T-helper 17 cell (primary cell): ENCODE data around the gene RNLS. TPM values are rescaled to one million over a fixed set of nuclear protein-coding genes. Genes with fewer than 3 reads are reported as not detected.

ENCODE experiments used
- ATAC-seq: fragments of 150-1000 bp; cut with Tn5 transposase; 2 replicates; pipeline ENCODE4 v1.10.0; 2021; ENCODE audit warnings: mild to moderate bottlenecking, moderate library complexity
- DNase-seq, 3 donors: peaks; one replicate each; pipeline versions ENCODE4 v3.0.0 to v3.0.0-alpha.2; 2020 to 2021
- H3K9me3 ChIP-seq: one replicate; pipeline ENCODE4 v1.7.0; 2013; ENCODE audit warnings: low read length, mild to moderate bottlenecking; ENCODE audit not compliant: control insufficient read depth, poor library complexity, severe bottlenecking
- H3K27ac Mint-ChIP-seq: one replicate; pipeline ENCODE4 v1.8.0; 2022; ENCODE audit warnings: mild to moderate bottlenecking, moderate library complexity, mixed read lengths
- H3K27me3 Mint-ChIP-seq: one replicate; pipeline ENCODE4 v1.8.0; 2022; ENCODE audit warnings: mixed read lengths
- H3K36me3 Mint-ChIP-seq: one replicate; pipeline ENCODE4 v1.8.0; 2022; ENCODE audit warnings: low read depth, mixed read lengths
- H3K4me1 Mint-ChIP-seq: one replicate; pipeline ENCODE4 v1.8.0; 2022; ENCODE audit warnings: mild to moderate bottlenecking, mixed read lengths
- H3K4me3 Mint-ChIP-seq: one replicate; pipeline ENCODE4 v1.8.0; 2022; ENCODE audit warnings: mild to moderate bottlenecking, moderate library complexity, mixed read lengths
- total RNA-seq, 4 donors: library from RNA in 2 of 4; stranded (reverse) in 2 of 4; gene quantifications; one replicate each; pipeline ENCODE4 v1.2.3 and lab custom pipeline; 2022 to 2026

The RNLS gene
- total RNA-seq, 2 donors from 2014 or later, result 1.8 to 4.6 TPM

DNA sequence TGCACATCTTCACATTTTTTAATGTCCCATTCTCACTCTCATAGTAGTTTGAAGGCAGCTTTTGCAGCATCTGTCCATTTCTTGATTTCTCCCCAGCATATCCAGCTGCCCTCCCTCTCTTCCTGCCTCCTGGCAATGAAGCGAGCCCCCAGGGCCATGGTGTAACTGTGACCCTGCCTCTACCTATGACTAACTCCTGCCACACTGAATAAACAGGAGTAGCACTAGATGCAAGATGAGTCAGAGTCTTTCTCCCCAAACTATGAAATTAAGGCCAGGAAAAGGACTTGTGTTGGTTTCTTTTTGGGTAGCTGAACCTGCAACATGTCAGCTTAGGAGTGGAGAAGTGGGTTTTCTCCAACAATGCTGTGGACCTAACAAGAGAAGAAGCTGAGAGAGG lies 329.0 kb downstream of the RNLS start:
- Mint-ChIP-seq H3K4me1 (peaks cover 8% of the 10 kb centered on the region), H3K27ac (no peak overlapping the region), H3K27me3 (no peaks in the 10 kb centered on the region), H3K4me3 (no peak overlapping the region), H3K36me3 (no peaks in the 10 kb centered on the region)
- DNase-seq (no peak), ATAC-seq (no peak)
- no peaks in the 10 kb centered on the region for H3K9me3 ChIP-seq

DNA sequence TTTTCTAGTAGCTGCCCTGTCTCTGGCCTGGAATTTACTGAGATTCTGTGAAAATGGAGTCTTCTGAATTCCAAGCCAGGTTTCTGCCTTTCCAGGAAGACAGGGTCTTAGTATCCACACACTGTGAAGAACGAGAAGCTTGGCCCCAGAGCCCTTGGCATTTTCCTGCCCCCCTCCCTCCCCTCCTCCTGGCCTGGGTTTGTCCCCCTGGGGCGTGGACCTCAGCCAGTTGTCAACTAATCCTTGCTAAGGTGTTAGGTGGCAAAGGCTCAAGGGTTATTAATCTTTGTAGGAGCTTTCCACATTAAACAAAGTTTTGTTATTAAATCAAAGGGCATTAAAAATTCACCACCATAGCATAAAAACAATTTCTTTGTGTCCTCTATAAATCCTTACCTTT lies 329.5 kb downstream of the RNLS start:
- no peaks in the 10 kb centered on the region for H3K9me3 ChIP-seq
- H3K4me3 Mint-ChIP-seq, result no peak overlapping the region
- H3K36me3 Mint-ChIP-seq, result no peaks in the 10 kb centered on the region
- DNase-seq (no peak), ATAC-seq (no peak)
- H3K4me1 Mint-ChIP-seq, result peaks cover 8% of the 10 kb centered on the region
- H3K27me3 Mint-ChIP-seq, result no peaks in the 10 kb centered on the region
- no peak overlapping the region for H3K27ac Mint-ChIP-seq

DNA sequence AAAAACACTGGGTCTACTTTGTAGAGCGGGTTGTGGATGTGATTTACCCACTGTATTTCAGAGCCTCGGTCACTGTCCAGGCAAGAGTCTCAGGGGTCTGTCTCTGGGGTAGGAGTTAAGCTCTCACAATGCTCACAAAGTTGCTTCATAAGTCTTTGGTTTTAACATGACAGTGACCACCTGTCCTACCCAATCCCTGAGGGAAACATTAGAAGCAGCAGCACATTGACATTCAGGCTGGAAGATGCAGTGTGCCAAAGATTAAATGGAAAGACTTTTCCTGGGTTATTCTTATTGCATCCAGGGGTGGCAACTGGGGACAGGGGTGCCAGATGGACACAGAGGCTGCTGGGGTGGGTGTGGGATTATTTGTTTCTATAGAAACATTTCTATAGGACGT lies 330.0 kb downstream of the RNLS start:
- H3K4me1 Mint-ChIP-seq, result peaks cover 8% of the 10 kb centered on the region
- H3K4me3 Mint-ChIP-seq, result no peak overlapping the region
- H3K36me3 Mint-ChIP-seq, result no peaks in the 10 kb centered on the region
- no peaks in the 10 kb centered on the region for H3K27me3 Mint-ChIP-seq
- no peak overlapping the region for H3K27ac Mint-ChIP-seq
- ATAC-seq (no peak), DNase-seq (no peak)
- H3K9me3 ChIP-seq, result no peaks in the 10 kb centered on the region

DNA sequence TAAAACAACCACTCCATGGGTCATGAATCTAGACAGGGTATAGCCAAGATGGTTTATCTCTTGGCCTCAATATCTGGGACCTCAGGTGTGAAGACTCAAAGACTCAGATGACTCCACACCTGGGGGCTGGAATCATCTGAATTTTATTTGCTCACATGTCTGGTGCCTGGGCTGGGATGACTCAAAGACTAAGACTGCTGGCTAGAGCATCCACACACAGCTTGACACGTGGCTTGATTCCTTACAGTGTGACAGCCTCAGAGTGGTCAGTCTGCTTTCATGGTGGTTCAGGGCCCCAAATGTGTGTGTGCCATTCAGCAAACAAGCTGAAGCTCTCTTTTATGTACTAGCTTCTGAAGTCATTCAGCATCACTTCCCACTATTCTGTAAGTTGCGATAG lies 333.7 kb downstream of the RNLS start:
- Mint-ChIP-seq H3K4me1 (peaks cover 16% of the 10 kb centered on the region), H3K27me3 (no peaks in the 10 kb centered on the region), H3K36me3 (no peaks in the 10 kb centered on the region), H3K27ac (no peak overlapping the region), H3K4me3 (no peak overlapping the region)
- no peak for DNase-seq
- H3K9me3 ChIP-seq, result no peaks in the 10 kb centered on the region
- ATAC-seq, result no peak

DNA sequence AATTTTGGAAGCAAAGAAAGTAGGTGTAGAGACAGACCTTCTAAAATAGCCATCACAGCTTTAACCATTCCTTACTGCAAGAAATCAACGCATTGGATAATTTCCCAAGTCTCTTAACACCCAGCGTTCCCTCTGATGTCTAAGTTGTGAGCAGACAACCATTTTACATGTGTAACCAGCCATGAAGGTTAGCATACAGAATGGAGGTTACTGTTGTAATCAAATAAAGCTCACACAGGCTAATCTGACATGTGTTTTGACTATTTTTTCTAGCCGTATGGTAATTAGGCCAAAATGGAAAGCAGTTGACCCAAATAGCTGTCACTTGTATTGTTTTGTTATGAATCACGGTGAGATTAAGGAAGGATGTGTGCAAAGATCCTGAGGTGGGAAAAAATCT lies 336.4 kb downstream of the RNLS start:
- DNase-seq, result no peak
- H3K27ac Mint-ChIP-seq, result no peak overlapping the region
- ATAC-seq, result no peak
- no peaks in the 10 kb centered on the region for H3K27me3 Mint-ChIP-seq
- no peak overlapping the region for H3K4me3 Mint-ChIP-seq
- H3K36me3 Mint-ChIP-seq, result peaks cover 2% of the 10 kb centered on the region
- peaks cover 7% of the 10 kb centered on the region for H3K4me1 Mint-ChIP-seq
- H3K9me3 ChIP-seq, result no peaks in the 10 kb centered on the region

DNA sequence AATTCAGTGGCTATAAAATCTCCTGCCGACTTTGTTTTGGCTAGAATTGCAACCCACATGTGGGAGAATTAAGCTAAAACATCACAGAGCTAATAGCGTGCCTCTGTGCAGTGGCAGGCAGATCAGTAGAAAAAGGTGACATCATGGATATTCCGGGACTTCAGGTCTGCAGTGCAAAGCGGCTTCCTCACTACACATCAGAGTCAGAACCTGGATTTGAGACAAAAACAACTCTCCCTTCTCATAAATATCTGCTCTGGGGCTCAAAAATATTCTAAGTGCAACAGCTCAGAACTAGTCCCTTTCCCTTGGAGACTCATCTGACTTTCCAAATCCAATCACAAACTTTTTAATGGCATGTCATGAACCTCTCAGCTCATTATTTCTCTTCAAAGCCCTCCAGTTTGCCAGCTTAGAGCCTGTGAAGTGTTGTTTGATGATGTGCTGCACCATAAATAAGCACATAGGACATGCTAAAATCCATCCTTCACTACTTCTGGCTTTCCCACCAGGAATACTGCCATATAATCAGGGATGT lies 337.1 kb downstream of the RNLS start:
- H3K27me3 Mint-ChIP-seq, result no peaks in the 10 kb centered on the region
- H3K27ac Mint-ChIP-seq, result no peak overlapping the region
- no peak for DNase-seq
- H3K4me1 Mint-ChIP-seq, result peaks cover 7% of the 10 kb centered on the region
- H3K4me3 Mint-ChIP-seq, result no peak overlapping the region
- H3K9me3 ChIP-seq, result no peaks in the 10 kb centered on the region
- peaks cover 4% of the 10 kb centered on the region for H3K36me3 Mint-ChIP-seq
- no peak for ATAC-seq

DNA sequence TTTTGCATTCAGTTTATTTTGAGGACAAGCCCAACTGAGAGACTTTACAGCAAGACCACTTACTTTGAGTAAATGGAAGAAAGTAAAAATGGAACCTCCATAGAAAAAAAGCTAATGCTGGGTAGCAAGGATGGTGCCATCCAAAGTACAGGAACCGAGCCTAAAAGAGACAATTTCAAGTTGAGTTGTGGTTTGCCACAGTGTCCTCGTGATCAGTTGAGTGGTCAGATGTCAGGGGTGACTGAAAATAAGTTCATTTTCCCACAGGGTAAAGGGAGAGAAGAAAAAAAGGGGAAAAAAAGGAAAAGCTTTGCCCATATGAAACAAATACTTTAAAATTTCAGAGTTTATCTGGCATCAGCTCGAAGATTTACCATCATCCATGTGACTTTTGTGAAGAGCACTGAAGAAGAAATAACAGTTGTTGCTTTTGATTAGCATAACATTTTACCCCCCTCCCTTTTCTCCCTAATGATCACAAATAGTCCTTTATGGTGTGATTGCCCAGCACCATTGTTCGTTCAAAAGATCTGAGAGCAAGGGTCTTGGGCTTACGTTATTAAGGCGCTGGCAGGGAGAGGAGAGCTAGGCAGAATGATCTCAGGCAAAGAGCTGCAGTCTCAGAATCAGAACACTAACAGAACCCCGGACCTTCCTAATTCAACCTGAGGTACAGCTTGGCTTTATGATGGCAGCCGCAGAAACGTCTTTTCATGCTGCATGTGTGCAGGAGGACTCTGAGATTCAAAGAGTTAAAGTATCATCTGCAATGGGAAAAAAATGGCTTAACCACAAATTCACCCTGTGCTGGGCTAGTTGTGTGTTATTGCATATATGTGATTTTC lies 338.1 kb downstream of the RNLS start:
- no peaks in the 10 kb centered on the region for H3K9me3 ChIP-seq
- DNase-seq, result no peak
- H3K4me3 Mint-ChIP-seq, result no peak overlapping the region
- H3K27me3 Mint-ChIP-seq, result no peaks in the 10 kb centered on the region
- peaks cover 7% of the 10 kb centered on the region for H3K36me3 Mint-ChIP-seq
- no peak overlapping the region for H3K27ac Mint-ChIP-seq
- no peak for ATAC-seq
- H3K4me1 Mint-ChIP-seq, result peaks cover 7% of the 10 kb centered on the region

DNA sequence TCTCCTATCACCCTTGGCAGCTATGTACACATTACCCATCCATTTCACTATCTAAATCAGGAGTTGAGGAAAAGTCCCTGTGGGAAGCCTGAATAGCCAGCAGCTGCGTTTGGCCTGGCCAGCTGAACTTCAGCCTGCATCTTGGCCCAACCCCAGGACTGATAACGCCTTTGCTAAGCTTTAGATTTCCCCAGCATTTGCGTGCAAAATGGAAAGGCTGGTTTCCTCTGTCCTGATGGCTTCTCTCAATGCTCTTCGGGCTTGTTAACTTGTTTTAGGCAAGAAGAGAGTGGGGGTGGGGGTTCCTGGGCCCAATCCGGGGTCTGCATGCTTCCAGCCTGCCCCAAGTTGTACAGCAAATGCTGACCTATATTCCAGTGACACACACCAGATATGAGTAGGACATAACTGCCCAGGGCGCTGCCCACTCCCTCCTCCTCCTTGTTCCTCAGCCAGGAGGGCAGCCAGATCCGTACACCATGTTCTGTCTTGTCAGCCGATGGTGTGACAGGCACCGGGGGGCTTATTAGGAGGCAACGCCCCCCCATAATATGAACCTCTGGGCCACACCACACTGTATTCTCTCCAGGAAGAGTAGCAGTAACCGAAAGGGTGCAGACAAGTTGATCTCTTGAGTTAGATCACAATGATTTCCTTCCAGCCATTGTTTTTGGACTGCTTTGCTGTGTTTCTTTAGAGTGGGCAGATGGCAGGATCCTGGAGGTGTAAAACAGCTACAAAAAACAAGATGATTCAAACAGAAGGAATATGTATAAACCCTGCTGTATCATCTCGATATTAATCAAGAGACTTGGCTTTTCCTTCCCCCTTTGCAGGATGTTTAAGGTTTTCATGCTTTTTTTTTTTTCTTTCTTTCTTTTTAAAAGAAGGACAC lies 339.0 kb downstream of the RNLS start:
- DNase-seq, result no peak
- no peaks in the 10 kb centered on the region for H3K27me3 Mint-ChIP-seq
- peaks cover 7% of the 10 kb centered on the region for H3K36me3 Mint-ChIP-seq
- no peak for ATAC-seq
- H3K27ac Mint-ChIP-seq, result no peak overlapping the region
- peaks cover 7% of the 10 kb centered on the region for H3K4me1 Mint-ChIP-seq
- H3K9me3 ChIP-seq, result no peaks in the 10 kb centered on the region
- H3K4me3 Mint-ChIP-seq, result no peak overlapping the region

DNA sequence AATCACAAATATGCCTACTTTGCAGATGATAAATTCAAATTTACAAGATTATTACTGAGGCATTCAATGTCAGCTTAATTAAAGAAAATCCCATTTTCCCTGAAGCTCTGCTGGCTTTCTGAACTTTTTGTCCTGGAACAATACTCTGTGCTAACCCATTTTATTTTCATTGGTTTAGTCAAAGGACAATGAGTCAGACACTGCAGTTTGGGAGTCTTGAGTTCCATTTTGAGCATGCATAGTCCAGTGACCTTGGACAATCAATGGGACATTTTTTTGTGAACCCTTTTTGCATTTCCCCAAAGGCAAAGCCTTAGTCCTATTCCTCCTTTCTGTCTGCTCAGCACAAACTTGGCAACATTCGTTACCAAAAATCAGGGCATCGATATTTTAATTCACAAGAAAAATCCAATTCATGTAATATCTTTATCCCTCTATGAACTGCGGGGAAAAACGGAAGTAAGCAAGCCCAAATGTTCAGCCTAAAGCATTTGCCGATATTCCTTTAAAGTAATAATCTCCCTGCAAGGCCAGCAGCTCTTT lies 339.8 kb downstream of the RNLS start:
- H3K27me3 Mint-ChIP-seq, result no peaks in the 10 kb centered on the region
- DNase-seq, result no peak

DNA sequence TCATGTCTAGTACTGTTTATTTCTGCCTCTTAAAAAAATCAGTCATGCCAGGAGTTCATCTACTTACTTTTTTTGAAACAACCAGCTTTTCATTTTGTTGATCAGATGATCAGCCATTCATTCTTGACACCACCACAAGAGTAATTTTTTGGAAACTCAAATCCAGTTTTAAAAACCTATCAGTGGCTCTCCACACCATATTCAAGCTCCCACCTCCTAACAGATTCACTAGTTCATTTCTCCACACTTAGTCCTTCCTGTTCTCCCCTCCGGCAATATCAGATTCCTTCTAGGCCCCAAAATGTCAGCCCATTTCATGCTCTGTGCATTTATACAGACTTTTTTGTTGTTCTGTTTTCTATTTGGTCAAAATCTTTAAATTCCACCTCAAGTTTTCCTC lies 341.6 kb downstream of the RNLS start:
- Mint-ChIP-seq H3K4me1 (peaks cover 2% of the 10 kb centered on the region), H3K27me3 (no peaks in the 10 kb centered on the region), H3K27ac (no peak overlapping the region), H3K36me3 (peaks cover 7% of the 10 kb centered on the region), H3K4me3 (no peak overlapping the region)
- no peaks in the 10 kb centered on the region for H3K9me3 ChIP-seq
- ATAC-seq (no peak), DNase-seq (no peak)

More for the DNA sequence above, 339.8 kb downstream of the RNLS start:
- H3K9me3 ChIP-seq, result no peaks in the 10 kb centered on the region
- no peak overlapping the region for H3K27ac Mint-ChIP-seq
- no peak overlapping the region for H3K4me3 Mint-ChIP-seq
- H3K36me3 Mint-ChIP-seq, result peaks cover 7% of the 10 kb centered on the region
- no peak for ATAC-seq
- peaks cover 7% of the 10 kb centered on the region for H3K4me1 Mint-ChIP-seq

DNA sequence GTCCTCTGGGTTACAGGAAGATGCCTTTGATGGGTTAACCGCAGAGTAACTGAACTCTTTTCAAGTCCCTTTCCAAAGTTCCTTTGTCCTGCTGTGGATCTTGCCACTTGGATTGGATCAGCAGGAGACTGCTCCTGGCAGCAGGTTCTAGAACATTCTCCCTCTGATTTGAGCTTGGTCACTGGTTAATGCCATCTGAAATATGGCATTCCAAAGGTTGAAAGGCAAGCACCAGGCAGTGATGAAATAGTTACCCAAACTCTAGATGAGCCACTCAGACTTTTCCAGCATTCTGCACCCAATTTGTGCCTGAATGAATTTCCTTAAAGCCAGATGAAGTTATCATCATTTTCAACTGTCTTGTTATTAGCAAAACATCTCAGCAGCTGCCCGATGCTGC lies 343.9 kb downstream of the RNLS start:
- Mint-ChIP-seq H3K27ac (no peak overlapping the region), H3K36me3 (peaks cover 7% of the 10 kb centered on the region), H3K27me3 (no peaks in the 10 kb centered on the region), H3K4me1 (no peaks in the 10 kb centered on the region), H3K4me3 (no peak overlapping the region)
- DNase-seq, result no peak
- no peak for ATAC-seq
- no peaks in the 10 kb centered on the region for H3K9me3 ChIP-seq

DNA sequence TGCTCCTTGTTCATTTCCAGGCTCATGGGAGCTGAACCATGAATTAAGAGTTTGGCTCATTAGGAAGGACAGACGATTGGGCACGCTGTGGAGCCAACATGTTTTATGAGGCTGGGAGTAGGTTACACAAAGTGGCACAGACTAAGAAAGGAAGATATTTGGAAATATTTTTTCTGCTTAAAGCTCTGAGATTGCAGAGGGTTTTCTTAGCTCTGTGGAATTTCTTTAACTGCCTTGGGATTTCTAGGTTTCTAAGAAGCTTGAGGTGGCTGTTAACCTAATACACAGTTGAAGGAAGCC lies 344.6 kb downstream of the RNLS start:
- DNase-seq (no peak), ATAC-seq (no peak)
- Mint-ChIP-seq H3K4me1 (no peaks in the 10 kb centered on the region), H3K27me3 (no peaks in the 10 kb centered on the region), H3K4me3 (no peak overlapping the region), H3K27ac (no peak overlapping the region), H3K36me3 (peaks cover 7% of the 10 kb centered on the region)
- no peaks in the 10 kb centered on the region for H3K9me3 ChIP-seq

DNA sequence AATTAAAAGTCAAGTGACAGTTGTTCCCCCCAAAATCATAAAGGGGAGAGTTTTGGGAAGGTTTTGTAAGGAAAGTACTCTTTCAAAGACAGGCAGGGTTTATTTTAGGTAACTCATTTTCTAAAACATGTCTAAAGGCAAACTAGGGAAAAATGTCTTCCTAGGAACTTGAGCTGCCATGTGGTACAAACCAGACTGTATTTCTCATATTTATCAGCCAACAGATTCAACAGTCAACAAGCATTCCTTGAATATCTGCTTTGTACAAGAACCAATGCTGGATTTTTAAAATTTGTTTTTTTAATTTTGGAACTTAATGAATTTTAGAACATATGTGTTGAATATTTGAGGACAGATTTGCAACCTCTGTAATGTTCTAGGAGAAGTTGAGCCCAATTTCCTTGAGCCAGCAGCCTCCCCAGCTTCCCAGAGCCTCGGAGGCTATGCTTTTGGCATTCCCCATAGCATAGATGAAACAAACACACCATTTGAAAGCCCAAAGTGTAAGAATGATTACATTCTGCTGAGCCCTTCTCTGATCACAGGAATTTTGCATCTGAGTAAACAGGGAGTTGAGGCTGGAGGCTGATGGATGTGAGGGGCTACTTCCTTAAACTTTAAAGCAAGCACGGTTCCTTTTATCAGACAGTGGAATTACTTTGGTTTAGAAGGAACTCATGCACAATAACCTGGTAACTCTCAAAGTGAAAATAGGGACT lies 345.1 kb downstream of the RNLS start:
- Mint-ChIP-seq H3K27ac (no peak overlapping the region), H3K27me3 (no peaks in the 10 kb centered on the region), H3K4me1 (no peaks in the 10 kb centered on the region), H3K36me3 (peaks cover 7% of the 10 kb centered on the region), H3K4me3 (no peak overlapping the region)
- ATAC-seq (no peak), DNase-seq (no peak)
- H3K9me3 ChIP-seq, result no peaks in the 10 kb centered on the region
